ENCODE measurements around the gene EP400. TPM values are rescaled to one million over a fixed set of nuclear protein-coding genes. Genes with fewer than 3 reads are reported as not detected.
"Not testable (repeated sequence)": the region's sequence is repeated elsewhere in the genome, so short reads cannot be mapped to it uniquely, and the experiment has no call there.

Gene EP400
- total and polyA plus RNA-seq, 4 experiments from 2014 or later = 0.94 to 86.6 (median 43.8) TPM

DNA sequence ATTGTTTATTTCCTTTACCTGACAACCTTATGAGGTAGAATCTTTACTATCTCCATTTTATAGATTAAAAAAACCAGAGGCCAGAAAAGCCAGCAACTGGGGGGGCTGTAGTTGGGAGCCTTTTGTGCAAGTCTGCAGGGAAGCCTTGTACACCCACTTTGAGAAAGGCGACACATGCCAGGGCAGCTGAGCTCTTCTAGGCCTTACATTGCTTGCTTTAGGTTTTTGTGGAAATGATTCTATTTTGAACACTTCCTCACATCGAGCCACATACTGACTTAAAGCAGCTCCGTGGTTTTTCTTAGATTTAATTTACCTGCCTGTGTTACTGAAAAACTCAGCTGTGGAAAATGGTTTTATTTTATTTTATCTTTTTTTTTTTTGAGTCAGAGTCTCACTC is 34.6 kb downstream of the EP400 start:
- Mint-ChIP-seq H3K4me3 (no peak overlapping the region), H3K4me1 (peaks cover 0 to 6% (median 2%) of the 10 kb centered on the region in 4 donors), H3K36me3 (peaks cover 49 to 79% of the 10 kb centered on the region in 2 donors), H3K27me3 (no peaks in the 10 kb centered on the region), H3K9me3 (no peaks in the 10 kb centered on the region), H3K27ac (no peak overlapping the region)
- Histone ChIP-seq H3K36me3 (ENCODE audit: insufficient read depth, low read length) (peaks cover 83% of the 10 kb centered on the region), H3K27ac (ENCODE audit: low read depth, low read length) (no peak overlapping the region), H3K4me1 (ENCODE audit: insufficient read depth, low read length) (no peaks in the 10 kb centered on the region), H3K4me3 (ENCODE audit: low read length in 2 of 2) (no peak overlapping the region), H3K9me3 (ENCODE audit: control insufficient read depth in 1 of 2, low read length in 2 of 2) (no peaks in the 10 kb centered on the region), H3K27me3 (ENCODE audit: insufficient read depth, low read length) (no peaks in the 10 kb centered on the region)
- intact Hi-C loops (cut with micrococcal nuclease) = no loop called here
- ChIA-PET CTCF (ENCODE audit: partially characterized antibody) (no interaction called here), POLR2A (ENCODE audit: partially characterized antibody) (interaction anchor here (1.1 kb wide), 1 partner anchor 14 kb away, joined by 3 read pairs; no protein-coding TSS in a partner anchor)
- no peak for DNase-seq

DNA sequence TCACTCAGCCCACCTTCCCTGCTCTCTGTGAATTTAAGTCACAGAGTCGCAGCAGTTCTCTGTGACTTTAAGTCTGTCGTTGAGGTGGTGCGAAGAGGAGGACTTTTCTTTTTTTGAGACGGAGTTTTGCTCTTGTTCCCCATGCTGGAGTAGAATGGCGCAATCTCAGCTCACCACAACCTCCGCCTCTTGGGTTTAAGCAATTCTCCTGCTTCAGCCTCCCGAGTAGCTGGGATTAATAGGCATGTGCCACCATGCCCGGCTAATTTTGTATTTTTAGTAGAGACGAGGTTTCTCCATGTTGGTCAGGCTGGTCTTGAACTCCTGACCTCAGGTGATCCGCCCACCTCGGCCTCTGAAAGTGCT is 35.8 kb downstream of the EP400 start:
- CTCF ChIA-PET (ENCODE audit: partially characterized antibody); H3K9me3 ChIP-seq (ENCODE audit: control insufficient read depth in 1 of 2, low read length in 2 of 2); H3K27ac ChIP-seq (ENCODE audit: low read depth, low read length); H3K4me3 ChIP-seq (ENCODE audit: low read length in 2 of 2); DNase-seq; H3K4me1 ChIP-seq (ENCODE audit: insufficient read depth, low read length); H3K27me3 Mint-ChIP-seq; H3K27ac Mint-ChIP-seq; H3K4me3 Mint-ChIP-seq; intact Hi-C loops (cut with micrococcal nuclease); H3K9me3 Mint-ChIP-seq; POLR2A ChIA-PET (ENCODE audit: partially characterized antibody); H3K4me1 Mint-ChIP-seq; H3K27me3 ChIP-seq (ENCODE audit: insufficient read depth, low read length): not testable (repeated sequence)
- H3K36me3 Mint-ChIP-seq = peaks cover 53 to 81% of the 10 kb centered on the region in 2 donors
- peaks cover 84% of the 10 kb centered on the region for H3K36me3 ChIP-seq (ENCODE audit: insufficient read depth, low read length)

DNA sequence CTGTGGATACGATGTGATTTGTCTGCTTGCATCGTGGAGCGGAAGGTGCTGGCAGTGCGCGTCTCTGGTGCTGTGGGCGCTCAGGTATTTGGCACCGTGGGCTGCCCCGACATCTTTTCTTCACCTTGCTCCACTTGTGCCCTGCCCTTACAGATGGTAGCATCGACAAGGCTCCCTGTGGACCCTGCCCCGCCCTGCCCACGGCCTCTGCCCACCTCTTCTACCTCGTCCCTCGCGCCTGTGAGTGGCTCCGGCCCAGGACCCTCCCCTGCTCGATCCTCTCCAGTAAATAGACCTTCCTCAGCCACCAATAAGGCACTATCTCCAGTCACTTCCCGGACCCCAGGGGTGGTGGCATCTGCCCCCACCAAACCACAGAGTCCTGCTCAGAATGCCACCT is 36.6 kb downstream of the EP400 start:
- Mint-ChIP-seq H3K36me3 (peaks cover 53 to 81% of the 10 kb centered on the region in 2 donors), H3K27ac (no peak overlapping the region), H3K4me3 (no peak overlapping the region), H3K4me1 (peaks cover 0 to 3% (median under 1%) of the 10 kb centered on the region in 4 donors), H3K27me3 (no peaks in the 10 kb centered on the region), H3K9me3 (no peaks in the 10 kb centered on the region)
- Histone ChIP-seq H3K27ac (ENCODE audit: low read depth, low read length) (no peak overlapping the region), H3K4me1 (ENCODE audit: insufficient read depth, low read length) (no peaks in the 10 kb centered on the region), H3K4me3 (ENCODE audit: low read length in 2 of 2) (no peak overlapping the region), H3K27me3 (ENCODE audit: insufficient read depth, low read length) (no peaks in the 10 kb centered on the region), H3K36me3 (ENCODE audit: insufficient read depth, low read length) (peaks cover 84% of the 10 kb centered on the region), H3K9me3 (ENCODE audit: control insufficient read depth in 1 of 2, low read length in 2 of 2) (no peaks in the 10 kb centered on the region)
- ChIA-PET POLR2A (ENCODE audit: partially characterized antibody) (no interaction called here), CTCF (ENCODE audit: partially characterized antibody) (no interaction called here)
- intact Hi-C loops (cut with micrococcal nuclease) = no loop called here
- DNase-seq = no peak

DNA sequence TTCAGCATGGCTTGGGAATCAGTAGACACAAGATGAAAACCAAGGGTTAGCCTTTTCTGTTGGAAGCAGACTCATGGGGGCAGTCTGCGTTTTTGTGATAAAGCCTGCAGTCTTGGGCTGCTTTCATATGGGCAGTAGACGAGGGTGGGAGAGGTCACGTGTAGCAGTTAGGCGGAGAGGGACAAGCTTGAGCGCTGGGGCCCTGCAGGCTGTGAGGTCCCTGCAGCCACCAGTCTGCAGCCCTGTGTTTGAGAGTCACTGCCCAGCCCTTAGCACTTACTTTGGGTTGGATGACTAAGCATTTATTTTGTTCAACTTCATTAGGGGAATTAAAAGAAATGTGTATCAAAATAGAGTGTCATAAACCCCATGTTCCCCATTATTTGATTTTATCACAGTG is 37.2 kb downstream of the EP400 start:
- Histone ChIP-seq H3K9me3 (ENCODE audit: control insufficient read depth in 1 of 2, low read length in 2 of 2) (no peaks in the 10 kb centered on the region), H3K4me1 (ENCODE audit: insufficient read depth, low read length) (no peaks in the 10 kb centered on the region), H3K36me3 (ENCODE audit: insufficient read depth, low read length) (peaks cover 81% of the 10 kb centered on the region), H3K4me3 (ENCODE audit: low read length in 2 of 2) (no peak overlapping the region), H3K27ac (ENCODE audit: low read depth, low read length) (no peak overlapping the region), H3K27me3 (ENCODE audit: insufficient read depth, low read length) (no peaks in the 10 kb centered on the region)
- no peak for DNase-seq
- peaks cover 0 to 3% (median 0%) of the 10 kb centered on the region in 4 donors for H3K4me1 Mint-ChIP-seq
- CTCF ChIA-PET (ENCODE audit: partially characterized antibody) = no interaction called here
- POLR2A ChIA-PET (ENCODE audit: partially characterized antibody) = interaction anchor here (0.6 kb wide), 1 partner anchor 59 kb away, joined by 3 read pairs; no protein-coding TSS in a partner anchor
- H3K4me3 Mint-ChIP-seq = no peak overlapping the region
- intact Hi-C loops (cut with micrococcal nuclease) = no loop called here
- H3K27ac Mint-ChIP-seq = no peak overlapping the region
- no peaks in the 10 kb centered on the region for H3K9me3 Mint-ChIP-seq
- H3K27me3 Mint-ChIP-seq = no peaks in the 10 kb centered on the region
- peaks cover 49 to 78% of the 10 kb centered on the region in 2 donors for H3K36me3 Mint-ChIP-seq

DNA sequence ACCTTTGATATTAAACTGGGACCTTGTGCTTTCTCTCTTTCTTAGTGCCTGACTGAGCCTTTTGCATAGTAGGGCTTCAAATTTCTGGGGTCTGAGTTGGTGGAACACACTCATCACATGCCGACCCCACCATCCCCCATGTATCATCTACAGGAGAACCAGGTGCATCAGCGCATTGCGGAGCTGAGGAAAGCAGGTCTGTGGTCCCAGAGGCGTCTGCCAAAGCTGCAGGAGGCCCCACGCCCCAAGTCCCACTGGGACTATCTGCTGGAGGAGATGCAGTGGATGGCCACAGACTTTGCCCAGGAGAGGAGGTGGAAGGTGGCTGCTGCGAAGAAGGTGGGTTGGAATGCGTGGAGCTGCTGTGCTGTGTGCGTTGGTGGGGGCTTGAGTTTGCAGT is 37.8 kb downstream of the EP400 start:
- Histone ChIP-seq H3K36me3 (ENCODE audit: insufficient read depth, low read length) (peaks cover 83% of the 10 kb centered on the region), H3K4me3 (ENCODE audit: low read length in 2 of 2) (no peak overlapping the region), H3K9me3 (ENCODE audit: control insufficient read depth in 1 of 2, low read length in 2 of 2) (no peaks in the 10 kb centered on the region), H3K27me3 (ENCODE audit: insufficient read depth, low read length) (no peaks in the 10 kb centered on the region), H3K27ac (ENCODE audit: low read depth, low read length) (no peak overlapping the region), H3K4me1 (ENCODE audit: insufficient read depth, low read length) (no peaks in the 10 kb centered on the region)
- intact Hi-C loops (cut with micrococcal nuclease) = no loop called here
- H3K9me3 Mint-ChIP-seq = no peaks in the 10 kb centered on the region
- ChIA-PET POLR2A (ENCODE audit: partially characterized antibody) (interaction anchor here (0.6 kb wide), 2 partner anchors 20 to 60 kb away, joined by 3 to 4 read pairs; no protein-coding TSS in a partner anchor), CTCF (ENCODE audit: partially characterized antibody) (no interaction called here)
- DNase-seq = no peak
- no peaks in the 10 kb centered on the region for H3K27me3 Mint-ChIP-seq
- peaks cover 0 to 3% (median 0%) of the 10 kb centered on the region in 4 donors for H3K4me1 Mint-ChIP-seq
- H3K4me3 Mint-ChIP-seq = peak overlapping the region in 1 of 8 donors; percentile 15
- peak overlapping the region in 3 of 7 donors; percentile 36 to 85 (median 46) for H3K27ac Mint-ChIP-seq
- H3K36me3 Mint-ChIP-seq = peaks cover 55 to 78% of the 10 kb centered on the region in 2 donors

DNA sequence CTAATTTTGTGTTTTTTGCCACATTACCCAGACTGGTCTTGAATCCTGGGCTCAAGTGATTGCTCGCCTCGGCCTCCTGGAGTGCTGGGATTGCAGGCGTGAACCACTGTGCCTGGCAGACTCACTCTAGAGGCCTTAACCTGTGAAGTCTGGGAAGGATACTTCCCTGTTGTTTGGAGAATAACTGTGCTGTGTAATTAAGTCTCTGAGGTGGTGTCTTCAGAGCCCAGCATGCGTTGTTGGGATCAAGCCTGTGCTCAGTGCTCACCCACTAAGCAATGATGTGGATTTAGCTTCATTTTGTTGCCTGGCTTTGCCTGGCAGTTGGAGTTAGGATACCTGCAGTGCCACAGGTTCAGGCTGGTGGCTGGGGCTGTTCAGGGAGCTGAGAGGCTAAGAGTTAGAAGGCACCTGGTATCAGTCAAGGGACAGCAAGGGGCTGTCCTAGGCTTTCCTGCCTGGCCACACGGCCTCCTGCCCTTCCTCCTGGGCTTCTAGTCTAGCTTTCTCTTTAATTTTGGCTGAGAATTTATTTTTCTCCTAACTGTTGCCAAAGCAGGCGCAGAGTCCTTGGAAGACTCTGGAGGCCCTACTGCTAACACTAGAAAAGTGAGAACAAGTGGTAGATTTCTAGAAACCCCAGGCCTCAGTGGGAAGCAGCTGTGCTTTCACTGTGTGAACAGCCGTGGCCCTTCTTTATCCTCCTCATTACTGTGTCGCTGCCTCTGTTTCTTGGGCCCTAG is 38.5 kb downstream of the EP400 start:
- Histone ChIP-seq H3K36me3 (ENCODE audit: insufficient read depth, low read length) (peaks cover 87% of the 10 kb centered on the region), H3K4me1 (ENCODE audit: insufficient read depth, low read length) (no peaks in the 10 kb centered on the region), H3K27me3 (ENCODE audit: insufficient read depth, low read length) (no peaks in the 10 kb centered on the region), H3K27ac (ENCODE audit: low read depth, low read length) (no peak overlapping the region), H3K4me3 (ENCODE audit: low read length in 2 of 2) (no peak overlapping the region), H3K9me3 (ENCODE audit: control insufficient read depth in 1 of 2, low read length in 2 of 2) (no peaks in the 10 kb centered on the region)
- peaks cover 56 to 80% of the 10 kb centered on the region in 2 donors for H3K36me3 Mint-ChIP-seq
- CTCF ChIA-PET (ENCODE audit: partially characterized antibody) = no interaction called here
- H3K27me3 Mint-ChIP-seq = no peaks in the 10 kb centered on the region
- H3K9me3 Mint-ChIP-seq = no peaks in the 10 kb centered on the region
- DNase-seq = no peak
- POLR2A ChIA-PET (ENCODE audit: partially characterized antibody) = interaction anchor here (0.6 kb wide), 1 partner anchor 21 kb away, joined by 4 read pairs; no protein-coding TSS in a partner anchor
- H3K4me3 Mint-ChIP-seq = no peak overlapping the region
- peak overlapping the region in 2 of 7 donors; percentile 15 to 65 for H3K27ac Mint-ChIP-seq
- H3K4me1 Mint-ChIP-seq = peaks cover 0 to 3% (median 0%) of the 10 kb centered on the region in 4 donors
- intact Hi-C loops (cut with micrococcal nuclease) = no loop called here

DNA sequence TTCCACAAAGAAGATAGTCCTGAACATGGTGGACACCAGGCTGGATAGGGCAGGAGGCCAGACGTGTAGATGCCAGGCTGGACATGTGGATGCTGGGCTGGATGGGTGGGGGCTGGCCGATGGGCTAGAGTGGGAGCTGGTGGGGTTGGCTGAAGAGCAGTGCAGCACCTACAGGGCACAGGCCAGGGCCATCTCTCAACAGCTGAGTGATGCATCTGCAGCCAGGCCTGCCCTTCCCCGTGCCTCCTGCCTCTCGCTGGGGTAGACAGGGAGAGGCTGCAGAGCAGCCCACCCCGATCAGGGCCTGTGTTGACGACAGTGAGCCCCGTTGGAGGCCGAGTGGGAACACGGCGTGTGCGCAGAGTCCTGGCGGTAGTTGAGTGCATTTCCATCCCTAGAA is 39.3 kb downstream of the EP400 start:
- H3K27me3 ChIP-seq (ENCODE audit: insufficient read depth, low read length) = no peaks in the 10 kb centered on the region
- no peak overlapping the region for H3K4me3 Mint-ChIP-seq
- ChIA-PET POLR2A (ENCODE audit: partially characterized antibody) (no interaction called here), CTCF (ENCODE audit: partially characterized antibody) (no interaction called here)
- no peaks in the 10 kb centered on the region for H3K27me3 Mint-ChIP-seq
- intact Hi-C loops (cut with micrococcal nuclease) = no loop called here
- H3K36me3 ChIP-seq (ENCODE audit: insufficient read depth, low read length) = peaks cover 90% of the 10 kb centered on the region
- no peak overlapping the region for H3K27ac ChIP-seq (ENCODE audit: low read depth, low read length)
- DNase-seq = no peak
- H3K4me3 ChIP-seq (ENCODE audit: low read length in 2 of 2) = no peak overlapping the region
- no peak overlapping the region for H3K27ac Mint-ChIP-seq
- H3K4me1 Mint-ChIP-seq = peaks cover 0 to 3% (median under 1%) of the 10 kb centered on the region in 4 donors
- H3K9me3 ChIP-seq (ENCODE audit: control insufficient read depth in 1 of 2, low read length in 2 of 2) = no peaks in the 10 kb centered on the region
- H3K4me1 ChIP-seq (ENCODE audit: insufficient read depth, low read length) = no peaks in the 10 kb centered on the region
- no peaks in the 10 kb centered on the region for H3K9me3 Mint-ChIP-seq
- peaks cover 64 to 82% of the 10 kb centered on the region in 2 donors for H3K36me3 Mint-ChIP-seq

Data from CD4-positive, alpha-beta memory T cell (primary cell).